Mucosa of gallbladder (tissue), 1 donor: ENCODE data around the gene NPTXR. TPM values are rescaled to one million over a fixed set of nuclear protein-coding genes. Genes with fewer than 3 reads are reported as not detected.

Experiments
- DNase-seq: peaks from one replicate; pipeline ENCODE4 v3.0.0-alpha.2; 2020; ENCODE audit warnings: low spot score
- total RNA-seq: library from RNA; stranded (reverse); gene quantifications from one replicate; pipeline ENCODE4 v1.2.1, GENCODE V29; 2021
- donor health status: DM: no; HTN: no; CAD: no.

The NPTXR gene
- total RNA-seq, 1 donor from 2014 or later = 15.0 TPM

- DNase-seq = no peak
These were observed 70.4 kb downstream of the NPTXR start for GRCh38 chr22:38773363-38773946.

GRCh38 chr22:38772623-38772873 lies 71.3 kb downstream of the NPTXR start:
- no peak for DNase-seq

- DNase-seq = no peak
These were observed 73.4 kb downstream of the NPTXR start for GRCh38 chr22:38770257-38770949.

Other genes starting within 250 kb of the NPTXR start
- gene FAM227A, start 187.6 kb downstream of the NPTXR start, total RNA-seq = 5.1 TPM
- gene CBY1, start 187.4 kb downstream of the NPTXR start, total RNA-seq = 43.2 TPM
- 52.7 TPM for gene TOMM22, start 162.1 kb downstream of the NPTXR start, total RNA-seq
- gene JOSD1, start 143.1 kb downstream of the NPTXR start, total RNA-seq = 75.4 TPM
- gene GTPBP1, start 138.1 kb downstream of the NPTXR start, total RNA-seq = 67.1 TPM
- gene SUN2, start 88.0 kb downstream of the NPTXR start, total RNA-seq = 129 TPM
- 30.0 TPM for gene DNAL4, start 49.9 kb downstream of the NPTXR start, total RNA-seq
- 97.5 TPM for gene CBX6, start 28.2 kb upstream of the NPTXR start, total RNA-seq
- gene APOBEC3A, start 113.6 kb upstream of the NPTXR start, total RNA-seq = not detected
- gene APOBEC3B, start 138.3 kb upstream of the NPTXR start, total RNA-seq = 1.8 TPM
- gene APOBEC3C, start 170.2 kb upstream of the NPTXR start, total RNA-seq = 28.6 TPM
- 8.4 TPM for gene APOBEC3D, start 177.1 kb upstream of the NPTXR start, total RNA-seq
- gene APOBEC3F, start 196.8 kb upstream of the NPTXR start, total RNA-seq = 14.4 TPM
- 7.7 TPM for gene APOBEC3G, start 233.2 kb upstream of the NPTXR start, total RNA-seq